IMR-90 (cell line): ENCODE measurements around the gene PDLIM4. TPM values are rescaled to one million over a fixed set of nuclear protein-coding genes. Genes with fewer than 3 reads are reported as not detected.

Experiments
- ATAC-seq: fragments of 200-7000 bp; cut with Tn5 transposase; 2 replicates; pipeline ENCODE4 v1.9.1; 2020; ENCODE audit warnings: low read depth, mild to moderate bottlenecking, moderate library complexity
- BruUV-seq: library from RNA; stranded (reverse); fragments of 400-500 nt; replicated peaks from 2 replicates; lab custom pipeline; 2021; lab: Mats Ljungman, UMichigan
- CTCF ChIA-PET: fragments of 300-600 bp; formaldehyde crosslinking; extraction: SDS; loops from one replicate; lab custom pipeline; 2021; ENCODE audit warnings: antibody characterized with exemption; lab: Yijun Ruan, JAX
- POLR2A ChIA-PET: fragments of 300-600 bp; sonication (Branson Sonifier 250); formaldehyde crosslinking; loops from one replicate; lab custom pipeline; 2022; ENCODE audit warnings: antibody characterized with exemption; ENCODE audit not compliant: unreplicated experiment; lab: Charles Lee
- DNase-seq: peaks from one replicate; pipeline ENCODE4 v3.0.0; 2013
- H2AFZ ChIP-seq: replicated peaks from 2 replicates; pipeline ENCODE3; 2013; ENCODE audit warnings: low read length, mild to moderate bottlenecking; ENCODE audit not compliant: poor library complexity
- H2AK5ac ChIP-seq: 2 replicates; pipeline ENCODE4 v1.6.1; 2013; ENCODE audit warnings: low read depth, low read length, inconsistent platforms
- H2AK9ac ChIP-seq: replicated peaks from 2 replicates; pipeline ENCODE3; 2013; ENCODE audit warnings: mild to moderate bottlenecking, low read depth, low read length, moderate library complexity; ENCODE audit not compliant: poor library complexity
- H2BK120ac ChIP-seq: 2 replicates; pipeline ENCODE4 v1.6.1; 2013; ENCODE audit warnings: low read depth, low read length, inconsistent platforms
- H2BK15ac ChIP-seq: 3 replicates; pipeline ENCODE4 v1.6.1; 2013; ENCODE audit warnings: low read depth, low read length, inconsistent platforms
- H2BK20ac ChIP-seq: 2 replicates; pipeline ENCODE4 v1.6.1; 2013; ENCODE audit warnings: low read depth, mild to moderate bottlenecking, inconsistent platforms, low read length, moderate library complexity
- H2BK5ac ChIP-seq: 2 replicates; pipeline ENCODE4 v1.6.1; 2013; ENCODE audit warnings: mild to moderate bottlenecking, low read depth, low read length, inconsistent platforms; ENCODE audit not compliant: poor library complexity, severe bottlenecking
- H3K14ac ChIP-seq: replicated peaks from 2 replicates; pipeline ENCODE4 v1.6.1; 2013; ENCODE audit warnings: low read depth, low read length, inconsistent platforms
- H3K18ac ChIP-seq: 2 replicates; pipeline ENCODE4 v1.6.1; 2013; ENCODE audit warnings: low read depth, low read length, control low read depth
- H3K23ac ChIP-seq: 2 replicates; pipeline ENCODE4 v1.6.1; 2013; ENCODE audit warnings: low read depth, low read length, inconsistent platforms
- H3K27ac ChIP-seq: 2 replicates; pipeline ENCODE4 v1.5.1; 2013; ENCODE audit warnings: mild to moderate bottlenecking, control low read depth, low read length; ENCODE audit not compliant: insufficient read depth
- H3K27me3 ChIP-seq: 2 replicates; pipeline ENCODE4 v1.6.1; 2013; ENCODE audit warnings: low read length; ENCODE audit not compliant: control insufficient read depth, insufficient read depth
- H3K36me3 ChIP-seq: 2 replicates; pipeline ENCODE4 v1.6.1; 2013; ENCODE audit warnings: low read length, mixed read lengths; ENCODE audit not compliant: control insufficient read depth, insufficient read depth
- H3K4ac ChIP-seq: 2 replicates; pipeline ENCODE4 v1.6.1; 2013; ENCODE audit warnings: low read depth, low read length, inconsistent platforms
- H3K4me1 ChIP-seq: 2 replicates; pipeline ENCODE4 v1.6.1; 2013; ENCODE audit warnings: low read length, mixed read lengths; ENCODE audit not compliant: control insufficient read depth, insufficient read depth
- H3K4me2 ChIP-seq: 2 replicates; pipeline ENCODE4 v1.6.1; 2013; ENCODE audit warnings: low read depth, mild to moderate bottlenecking, control low read depth, low read length, moderate library complexity
- H3K4me3 ChIP-seq: 2 replicates; pipeline ENCODE4 v1.5.1; 2013; ENCODE audit warnings: low read depth, mild to moderate bottlenecking, control low read depth, low read length, moderate library complexity; ENCODE audit not compliant: insufficient read depth
- H3K56ac ChIP-seq: 2 replicates; pipeline ENCODE4 v1.6.1; 2013; ENCODE audit warnings: low read length, inconsistent platforms; ENCODE audit not compliant: insufficient read depth; ENCODE audit errors: extremely low read depth
- H3K79me1 ChIP-seq, 2 experiments: 2 replicates each; pipeline ENCODE4 v1.6.1; 2013; ENCODE audit warnings: low read length in 2 of 2, inconsistent platforms in 1 of 2, low read depth in 1 of 2
- H3K9ac ChIP-seq: 2 replicates; pipeline ENCODE4 v1.6.1; 2013; ENCODE audit warnings: low read depth, low read length, control low read depth
- H3K9me1 ChIP-seq: 2 replicates; pipeline ENCODE4 v1.6.1; 2013; ENCODE audit warnings: low read length, inconsistent platforms; ENCODE audit not compliant: insufficient read depth
- H3K9me3 ChIP-seq: 2 replicates; pipeline ENCODE4 v1.6.1; 2013; ENCODE audit warnings: low read length; ENCODE audit not compliant: control insufficient read depth, insufficient read depth
- H4K20me1 ChIP-seq: 2 replicates; pipeline ENCODE4 v1.6.1; 2013; ENCODE audit warnings: low read length, inconsistent platforms; ENCODE audit not compliant: insufficient read depth
- H4K5ac ChIP-seq: 2 replicates; pipeline ENCODE4 v1.6.1; 2013; ENCODE audit warnings: mild to moderate bottlenecking, low read depth, low read length, control low read depth
- H4K8ac ChIP-seq, 2 experiments: 2 replicates each; pipeline ENCODE4 v1.6.1; 2013; ENCODE audit warnings: low read depth in 2 of 2, low read length in 2 of 2, control low read depth in 1 of 2, inconsistent platforms in 1 of 2
- H4K91ac ChIP-seq: 2 replicates; pipeline ENCODE4 v1.6.1; 2013; ENCODE audit warnings: low read depth, low read length, inconsistent platforms; ENCODE audit not compliant: insufficient read depth
- CEBPB ChIP-seq: IDR thresholded peaks from 2 replicates; pipeline ENCODE4 v1.6.1; 2012; ENCODE audit warnings: low read depth, low read length, improper control_type of control experiment
- CHD1 ChIP-seq: IDR thresholded peaks from 2 replicates; pipeline ENCODE4 v1.6.1; 2012; ENCODE audit warnings: low read depth, low read length, improper control_type of control experiment
- CTCF ChIP-seq: conservative IDR thresholded peaks from 2 replicates; pipeline ENCODE4 v1.5.1; 2012; ENCODE audit warnings: mild to moderate bottlenecking, low read depth, low read length, improper control_type of control experiment
- ELK1 ChIP-seq: fragments of 150-350 bp; IDR thresholded peaks from 2 replicates; pipeline ENCODE4 v1.6.1; 2016; ENCODE audit warnings: low read depth, mild to moderate bottlenecking, low read length, moderate library complexity, borderline replicate concordance
- FOS ChIP-seq: fragments of 150-350 bp; IDR thresholded peaks from 2 replicates; pipeline ENCODE4 v1.6.1; 2016; ENCODE audit warnings: low read depth, low read length
- MAZ ChIP-seq: IDR thresholded peaks from 2 replicates; pipeline ENCODE4 v1.6.1; 2012; ENCODE audit warnings: low read depth, mild to moderate bottlenecking, low read length, improper control_type of control experiment, moderate library complexity, borderline replicate concordance
- MXI1 ChIP-seq: IDR thresholded peaks from 2 replicates; pipeline ENCODE4 v1.6.1; 2012; ENCODE audit warnings: low read depth, mild to moderate bottlenecking, low read length, moderate library complexity, borderline replicate concordance
- RAD21 ChIP-seq: IDR thresholded peaks from 2 replicates; pipeline ENCODE4 v1.6.1; 2012; ENCODE audit warnings: low read length, improper control_type of control experiment
- RFX5 ChIP-seq: IDR thresholded peaks from 2 replicates; pipeline ENCODE4 v1.8.0; 2012; ENCODE audit warnings: low read depth, mild to moderate bottlenecking, low read length, moderate library complexity
- USF2 ChIP-seq: fragments of 150-350 bp; IDR thresholded peaks from 2 replicates; pipeline ENCODE4 v1.6.1; 2017; ENCODE audit warnings: mild to moderate bottlenecking, antibody characterized with exemption, low read length, low read depth
- WGBS, 2 experiments: methylation state at CpG; one replicate each; pipeline versions ENCODE4 v1.1.5 to v1.1.7; 2013; ENCODE audit warnings: missing lambda C conversion rate in 2 of 2; ENCODE audit not compliant: insufficient read length in 1 of 2; ENCODE audit errors: extremely low coverage in 2 of 2; 5-methylcytosine and 5-hydroxymethylcytosine counted together
- dilution Hi-C: fragments of 300-500 bp; cut with HindIII; formaldehyde crosslinking; loops from one replicate; pipeline ENCODE4 v1.14.3; 2018; ENCODE audit warnings: low sequenced_read_pairs; ENCODE audit not compliant: unreplicated experiment
- in situ Hi-C: fragments of 300-500 bp; cut with MboI; formaldehyde crosslinking; loops from 3 replicates; pipeline ENCODE4 v1.14.3; 2019; ENCODE audit warnings: low sequenced_read_pairs, inconsistent platforms, mixed read lengths
- intact Hi-C: fragments of 100-400 bp; cut with micrococcal nuclease; formaldehyde crosslinking; loops from 2 replicates; pipeline ENCODE4 v1.10.0; 2022
- polyA plus RNA-seq, 3 experiments: library from polyadenylated mRNA; depleted of rRNA; stranded (reverse); fragments of >200 nt; gene quantifications; 2 replicates each; pipeline ENCODE4 v1.2.3, GENCODE V29; 2012; ENCODE audit warnings: low replicate concordance in 1 of 3
- total RNA-seq: library from RNA; depleted of rRNA; stranded (reverse); fragments of >200 nt; gene quantifications from 2 replicates; pipeline ENCODE4 v1.2.3, GENCODE V29; 2012

The PDLIM4 gene
- total and polyA plus RNA-seq, 2 of the 4 experiments (the other 2 are of a cell fraction): 61.1 to 214 TPM

- TF ChIP-seq USF2 (no peak), MXI1 (no peak), FOS (peak; percentile 26; the same call in 1 of the 2 replicates)
Observed at GRCh38 chr5:132221781-132222648, 35.5 kb upstream of the PDLIM4 start (continued).

- Histone ChIP-seq H3K27ac (peak overlapping the region; percentile 64; the same call in 1 of the 2 replicates), H2AFZ (no peak overlapping the region), H3K36me3 (peaks cover 10% of the 10 kb centered on the region), H3K27me3 (no peaks in the 10 kb centered on the region), H3K14ac (0 out of 2 replicates have a peak overlapping the region, but pooled peaks have one; percentile 24), H2BK15ac (no peak overlapping the region; the same call in 2 of the 3 replicates), H3K79me1 (peaks cover 49 to 93% of the 10 kb centered on the region in 2 experiments), H2AK9ac (no peak overlapping the region), H2BK20ac (no peak overlapping the region), H3K4me1 (peaks cover 42% of the 10 kb centered on the region), H3K4me3 (no peak overlapping the region), H4K8ac (no peak overlapping the region), H4K5ac (no peak overlapping the region), H3K18ac (peak overlapping the region; percentile 1; the same call in 1 of the 2 replicates), H3K9me3 (no peaks in the 10 kb centered on the region), H3K9me1 (peaks cover 53% of the 10 kb centered on the region), H3K56ac (no peak overlapping the region), H3K23ac (no peak overlapping the region), H3K9ac (no peak overlapping the region), H4K91ac (no peak overlapping the region), H4K20me1 (peaks cover 64% of the 10 kb centered on the region), H2AK5ac (no peak overlapping the region), H2BK5ac (no peak overlapping the region), H3K4ac (no peak overlapping the region), H2BK120ac (no peak overlapping the region), H3K4me2 (no peak overlapping the region; the same call in 1 of the 2 replicates)
- no TSS peak for BruUV-seq
- POLR2A ChIA-PET: no interaction called here
- no CpG with 5 or more reads among the region's 3 CpGs for WGBS, 2 experiments
- dilution Hi-C loops (no loop called here), in situ Hi-C loops (no loop called here), intact Hi-C loops (no loop called here)
- CTCF ChIA-PET: no interaction called here
- DNase-seq (no peak), ATAC-seq (no peak)
- TF ChIP-seq FOS (no peak), CTCF (no peak), CHD1 (no peak), MAZ (no peak), ELK1 (no peak), RAD21 (no peak), RFX5 (no peak), CEBPB (no peak), USF2 (no peak)
Observed at GRCh38 chr5:132222649-132223038, 34.9 kb upstream of the PDLIM4 start.
